GM18907 (cell line): Measurements from ENCODE around the gene HNRNPM.
A peak's percentile ranks its signal among the peaks of the same experiment; 100 is the strongest.

Experiments used
- ATAC-seq: cut with Tn5 transposase; IDR thresholded peaks from one replicate; pipeline ENCODE4 v1.9.1; 2021; ENCODE audit warnings: mild to moderate bottlenecking, moderate library complexity; ENCODE audit not compliant: unreplicated experiment

Gene HNRNPM

GRCh38 chr19:8458380-8458779 is 13.6 kb downstream of the HNRNPM start:
- ATAC-seq: no peak

- no peak for ATAC-seq
Measured at GRCh38 chr19:8459095-8459494, 14.3 kb downstream of the HNRNPM start.

DNA sequence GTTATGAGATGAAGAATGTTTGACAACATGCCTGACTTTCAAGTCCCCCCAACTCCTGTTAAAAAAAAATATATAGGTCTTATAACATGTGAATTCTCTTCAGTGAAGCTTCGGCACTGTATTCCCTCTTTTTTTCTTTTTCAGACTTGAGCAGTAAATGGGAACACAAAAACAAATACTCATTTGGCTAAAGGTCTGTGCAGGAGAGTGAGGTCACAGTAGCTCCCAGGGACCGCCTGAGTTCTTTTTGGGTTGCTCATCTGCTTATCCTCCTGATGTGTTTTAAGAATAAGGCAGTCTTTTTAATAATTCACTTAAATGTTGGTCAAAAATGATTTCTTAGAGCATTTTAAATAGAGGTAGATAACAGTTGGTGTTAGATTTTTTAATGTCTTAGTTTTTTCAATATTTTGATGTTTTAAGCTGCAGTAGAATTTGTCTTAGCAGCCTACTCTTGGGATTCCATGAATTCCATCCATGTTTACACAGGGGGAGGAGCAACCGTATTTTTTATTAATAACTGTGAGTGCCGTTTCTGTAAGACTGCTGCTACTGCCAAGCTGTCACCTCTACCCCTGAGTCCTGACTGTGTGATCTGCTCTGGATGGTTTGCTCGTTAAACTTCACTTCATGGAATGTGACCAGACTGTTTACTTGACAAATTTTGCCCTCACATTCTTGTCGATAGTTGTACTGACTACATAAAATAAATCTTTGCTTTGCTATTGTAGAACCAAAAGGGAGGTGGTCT is 14.9 kb downstream of the HNRNPM start:
- ATAC-seq: no peak

DNA sequence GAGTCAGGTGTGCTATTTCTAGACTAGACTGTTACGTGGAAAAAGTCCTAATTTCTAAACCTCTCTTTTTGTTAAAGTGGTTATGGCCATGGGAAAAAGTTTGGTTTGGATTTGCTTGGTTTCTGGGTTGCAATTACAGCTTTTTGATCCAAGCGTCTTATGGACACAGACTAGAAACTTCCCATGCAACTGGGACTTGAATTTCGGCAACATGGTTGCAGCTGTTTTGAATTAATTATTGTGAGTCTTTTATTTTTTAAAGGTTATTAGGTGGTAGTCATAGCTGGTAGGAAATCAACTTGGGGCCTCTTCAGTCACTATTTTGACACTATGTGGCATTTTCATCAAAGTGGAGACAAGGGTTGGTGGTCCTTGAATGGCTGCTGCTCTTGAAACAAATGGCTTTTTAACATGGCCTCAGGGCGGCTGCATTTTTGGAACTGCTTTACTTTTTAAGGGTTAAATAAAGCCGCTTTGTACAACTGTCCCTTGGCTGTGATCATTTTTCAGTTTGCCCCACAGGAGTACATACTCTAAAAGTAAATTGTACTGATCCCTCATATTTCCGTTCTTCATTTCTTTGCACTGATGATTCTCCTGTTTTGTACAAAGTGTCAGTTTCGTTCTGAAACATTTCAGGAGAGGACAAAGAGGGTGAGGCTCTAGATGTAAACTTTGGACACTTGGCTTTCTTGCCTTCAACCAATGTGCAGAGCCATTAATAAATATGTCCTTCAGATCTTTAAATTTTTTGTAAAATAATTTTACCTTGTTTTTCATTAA is 15.9 kb downstream of the HNRNPM start:
- no peak for ATAC-seq

DNA sequence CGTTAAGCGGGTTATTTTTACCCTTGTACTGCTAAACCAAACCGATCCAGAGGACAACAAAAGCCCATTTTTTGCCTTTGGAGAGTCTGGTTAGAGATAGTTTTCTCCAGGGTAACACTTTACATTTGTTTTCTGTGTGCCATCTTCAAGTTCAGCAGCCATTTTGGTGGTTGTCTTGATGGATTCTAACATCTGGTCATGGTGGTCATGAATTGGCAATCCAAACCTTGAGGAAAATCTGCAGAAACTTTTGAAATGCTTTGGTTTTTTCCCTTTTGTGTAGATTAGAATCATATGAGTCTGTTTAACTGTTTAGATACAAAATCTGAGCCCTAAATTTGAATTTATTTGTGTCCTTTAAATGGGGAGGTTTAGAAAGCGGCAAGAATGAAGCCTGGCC is 16.6 kb downstream of the HNRNPM start:
- no peak for ATAC-seq

DNA sequence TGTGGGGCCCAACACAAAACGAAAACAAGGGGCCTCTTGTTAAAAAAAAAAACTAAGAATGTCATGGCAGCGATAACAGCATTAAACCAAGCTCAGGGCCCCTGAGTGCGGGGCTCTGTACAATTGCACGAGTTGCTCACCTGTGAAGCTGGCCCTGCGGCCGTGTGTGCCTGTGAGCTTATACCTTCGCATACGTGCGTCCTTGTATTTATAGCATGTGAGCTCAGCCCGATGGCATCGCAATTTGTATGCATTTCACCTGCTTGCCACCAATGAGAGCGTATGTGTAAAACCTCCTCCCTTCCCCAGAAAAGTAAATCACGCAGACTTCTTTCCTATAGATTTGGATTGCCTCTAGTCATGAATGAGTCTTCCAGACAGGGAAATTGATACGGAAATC is 17.1 kb downstream of the HNRNPM start:
- ATAC-seq: no peak

DNA sequence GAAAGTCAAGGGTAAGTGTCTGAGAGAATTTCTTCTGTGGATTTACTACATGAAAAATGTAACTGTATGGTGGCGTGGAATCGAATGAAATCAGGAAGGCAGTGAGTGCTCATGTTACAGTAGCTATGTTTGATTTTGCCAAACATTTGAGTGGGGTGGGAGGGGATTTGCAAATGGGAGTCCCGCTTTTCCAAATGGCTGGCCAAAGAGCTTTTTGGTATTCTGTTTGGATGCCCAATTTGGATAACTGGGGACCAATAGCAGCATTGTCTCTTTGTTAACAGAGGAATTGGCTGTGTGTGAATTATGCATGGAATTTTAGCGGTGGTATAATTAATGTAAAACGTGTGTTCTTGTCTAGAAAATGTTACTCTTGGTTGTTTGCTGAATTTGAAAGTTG is 17.8 kb downstream of the HNRNPM start:
- no peak for ATAC-seq

DNA sequence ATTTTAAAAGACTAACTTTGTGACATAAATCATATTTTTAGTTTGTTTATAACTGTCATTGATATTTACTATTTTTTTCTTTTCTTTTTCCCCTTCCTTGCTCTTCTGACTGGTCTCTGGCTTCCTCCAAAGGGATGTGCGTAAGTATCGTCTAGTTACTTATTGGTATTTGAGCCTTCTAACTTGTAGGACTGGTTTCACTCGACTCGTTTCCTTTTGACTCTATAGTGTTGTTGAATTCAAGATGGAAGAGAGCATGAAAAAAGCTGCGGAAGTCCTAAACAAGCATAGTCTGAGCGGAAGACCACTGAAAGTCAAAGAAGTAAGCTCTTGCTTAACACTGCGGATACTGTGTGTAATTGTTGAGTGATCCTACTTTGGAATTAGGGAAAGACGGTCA is 18.6 kb downstream of the HNRNPM start:
- no peak for ATAC-seq

DNA sequence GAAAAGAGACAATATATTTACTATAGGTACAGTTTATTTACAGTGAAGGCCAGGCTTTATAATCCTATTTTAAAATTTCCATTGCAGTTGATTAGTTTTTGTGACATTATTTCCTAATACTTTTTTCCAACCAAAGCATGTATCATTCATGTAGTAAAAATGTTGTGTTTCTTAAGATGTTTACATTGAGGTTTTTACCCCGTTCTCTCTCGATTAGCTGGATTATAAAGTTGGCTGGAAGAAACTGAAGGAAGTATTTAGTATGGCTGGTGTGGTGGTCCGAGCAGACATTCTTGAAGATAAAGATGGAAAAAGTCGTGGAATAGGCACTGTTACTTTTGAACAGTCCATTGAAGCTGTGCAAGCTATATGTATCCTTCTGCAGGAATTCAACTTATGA is 21.2 kb downstream of the HNRNPM start:
- ATAC-seq: no peak

- no peak for ATAC-seq
Measured at GRCh38 chr19:8468124-8468523, 23.3 kb downstream of the HNRNPM start.

GRCh38 chr19:8468761-8469373 is 24.1 kb downstream of the HNRNPM start:
- ATAC-seq: no peak

DNA sequence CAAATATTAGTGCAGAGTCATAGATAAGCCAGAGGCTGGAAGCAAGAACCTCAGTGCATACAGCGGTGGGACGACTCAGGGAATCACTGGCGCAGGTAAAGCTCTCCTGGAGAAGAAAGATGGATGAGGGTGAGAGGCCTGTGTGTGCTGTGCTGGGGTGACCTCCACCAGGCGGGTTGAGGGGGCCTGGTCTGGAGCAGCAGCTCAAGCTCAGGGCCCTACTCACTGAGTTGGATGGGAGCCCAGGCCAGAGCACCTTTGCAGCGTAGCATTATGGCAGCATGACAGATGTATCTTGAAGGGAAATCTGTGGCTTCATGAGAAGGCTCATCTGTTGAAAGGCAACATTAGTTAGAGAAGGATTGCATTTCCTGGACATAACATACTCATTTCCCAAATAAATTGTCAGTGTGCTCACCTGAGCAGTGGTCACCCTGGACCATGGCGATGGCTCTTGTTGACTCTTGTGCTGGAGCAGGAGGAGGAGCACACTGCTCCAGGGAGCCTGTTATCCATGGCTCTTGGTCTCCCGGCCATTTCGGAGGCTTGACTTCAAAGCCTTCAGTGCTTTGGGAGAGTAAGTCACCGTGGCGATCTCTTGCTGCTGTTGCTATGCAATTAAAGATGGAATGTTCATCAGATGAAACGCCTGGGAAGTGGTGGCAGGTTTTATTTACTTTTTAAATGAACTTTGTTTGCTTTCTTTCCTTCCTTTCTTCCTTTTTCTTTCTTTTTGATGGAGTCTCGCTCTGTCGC is 25.0 kb downstream of the HNRNPM start:
- ATAC-seq: no peak

- peak; percentile 52 for ATAC-seq
Measured at GRCh38 chr19:8473648-8474476, 29.1 kb downstream of the HNRNPM start.

GRCh38 chr19:8475005-8475404 is 30.2 kb downstream of the HNRNPM start:
- ATAC-seq: no peak

DNA sequence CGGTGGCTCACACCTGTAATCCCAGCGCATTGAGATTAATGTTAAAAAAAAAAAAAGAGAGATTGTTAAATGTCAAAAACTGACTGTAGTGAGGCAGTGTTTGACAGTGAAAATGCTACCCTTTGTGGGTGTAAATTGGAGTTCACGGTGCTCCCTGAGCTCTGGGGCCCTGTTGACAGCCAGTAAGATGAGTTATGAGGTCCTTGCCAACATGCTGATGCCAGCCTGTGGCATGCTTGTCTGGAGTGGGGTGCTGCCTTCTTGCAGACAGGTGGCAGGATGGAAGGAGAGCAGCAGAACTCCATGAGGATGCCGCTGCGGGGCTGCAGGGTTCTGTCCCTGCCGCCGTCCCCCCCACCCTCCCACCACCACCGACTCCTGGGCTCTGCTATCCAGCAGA is 31.7 kb downstream of the HNRNPM start:
- no peak for ATAC-seq

DNA sequence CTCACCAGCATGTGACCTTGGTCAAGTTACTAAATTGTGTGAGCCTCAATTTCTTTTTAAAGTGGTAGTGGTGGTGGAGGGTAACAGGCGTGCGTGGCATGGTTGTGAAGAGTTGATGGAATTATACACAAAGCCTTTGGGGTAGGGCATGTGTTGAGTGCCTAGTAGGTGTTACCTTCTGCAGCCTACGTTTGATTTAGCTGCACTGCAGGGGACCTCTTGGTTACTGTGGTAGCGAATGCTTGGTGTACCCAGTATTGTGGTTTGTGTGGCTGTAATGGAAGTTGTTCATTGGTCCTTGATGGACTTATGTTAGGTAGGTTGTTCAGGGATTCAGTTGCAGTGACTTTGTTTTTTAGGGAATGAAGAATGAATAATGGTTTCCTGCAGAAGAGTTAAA is 33.1 kb downstream of the HNRNPM start:
- no peak for ATAC-seq

- no peak for ATAC-seq
Measured at GRCh38 chr19:8478598-8478997, 33.8 kb downstream of the HNRNPM start.

DNA sequence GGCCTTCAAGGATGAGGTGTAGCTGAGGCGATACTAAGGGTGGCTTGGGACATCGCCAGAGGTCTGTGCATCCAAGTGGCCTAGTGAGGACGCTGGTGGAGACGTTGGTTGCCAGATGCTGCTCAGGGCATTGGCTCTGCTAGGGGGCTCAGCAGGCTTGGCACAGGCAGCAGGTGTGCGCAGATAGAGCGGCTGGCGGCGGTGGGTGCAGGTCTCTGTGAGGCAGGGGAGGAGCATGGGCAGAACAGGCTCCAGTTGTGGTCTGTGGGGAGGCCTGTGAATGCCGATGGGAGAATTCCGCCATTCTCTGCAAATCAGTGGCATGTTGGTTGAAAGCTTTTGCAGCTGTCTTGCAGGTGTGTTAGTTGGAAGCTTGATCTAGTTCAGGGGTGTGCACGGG is 36.4 kb downstream of the HNRNPM start:
- no peak for ATAC-seq

DNA sequence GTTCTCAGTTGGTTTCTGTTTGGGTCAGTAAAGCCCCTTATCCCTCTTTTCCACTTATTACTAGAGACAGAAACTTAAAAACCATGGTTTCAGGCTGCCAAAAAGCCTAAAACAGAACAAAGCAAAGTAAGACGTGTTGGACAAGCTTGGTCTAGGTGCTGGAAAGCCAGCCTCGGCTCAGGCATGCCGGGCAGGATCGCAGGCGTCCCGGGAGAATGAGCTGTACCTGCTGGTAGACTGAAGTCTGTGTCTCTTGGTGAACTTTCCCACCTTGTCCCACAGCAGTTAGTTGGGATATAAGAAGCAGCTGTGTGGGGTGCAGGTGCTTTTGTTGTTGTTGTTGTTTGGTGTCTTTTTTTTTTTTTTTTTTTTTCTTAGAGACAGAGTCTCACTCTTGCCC is 36.8 kb downstream of the HNRNPM start:
- ATAC-seq: no peak

DNA sequence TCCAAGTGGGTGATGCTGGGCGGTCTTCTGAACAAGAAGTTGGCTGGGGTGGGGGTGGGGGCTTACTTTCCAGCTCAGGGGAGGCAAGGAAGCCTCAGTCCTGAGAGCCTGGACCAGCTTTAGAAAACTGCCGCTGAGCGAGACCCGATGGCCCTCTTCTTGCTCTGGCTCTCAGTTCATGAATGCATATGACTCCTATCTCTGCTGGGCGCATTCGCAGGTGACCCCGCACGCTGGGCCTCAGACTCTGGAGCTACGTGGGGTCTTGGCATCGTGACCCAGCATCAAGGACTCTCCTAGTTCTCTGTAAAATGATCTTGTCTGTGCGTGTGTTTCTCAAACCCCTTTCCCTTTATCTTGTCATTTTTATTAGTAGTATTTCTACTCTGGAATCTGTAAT is 37.9 kb downstream of the HNRNPM start:
- ATAC-seq: no peak
